AG20443 (cell line): ENCODE results near the gene MUTYH.
A peak's percentile ranks its signal among the peaks of the same experiment; 100 is the strongest.
"Not testable (repeated sequence)": the region's sequence is repeated elsewhere in the genome, so short reads cannot be mapped to it uniquely, and the experiment has no call there.

ENCODE experiments used
- DNase-seq: peaks from one replicate; pipeline ENCODE4 v3.0.0; 2012; ENCODE audit warnings: low spot score, mixed read lengths

Gene MUTYH

DNA sequence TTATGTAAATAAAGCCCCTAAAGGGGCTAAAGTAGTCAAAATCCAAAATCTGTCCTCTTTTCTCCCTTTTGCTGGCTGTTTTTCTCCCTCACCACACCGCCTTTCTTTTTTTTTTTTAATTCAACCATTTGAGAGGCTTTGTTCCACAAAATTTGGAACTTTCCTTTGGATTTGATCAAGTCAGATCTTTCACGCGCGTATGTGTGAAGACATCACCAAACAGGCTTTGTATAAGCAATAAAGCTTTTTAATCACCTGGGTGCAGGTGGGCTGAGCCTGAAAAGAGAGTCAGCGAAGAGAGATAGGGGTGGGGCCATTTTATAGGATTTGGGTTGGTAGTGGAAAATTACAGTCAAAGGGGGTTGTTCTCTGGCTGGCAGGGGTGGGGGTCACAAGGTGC lies 18.8 kb downstream of the MUTYH start:
- no peak for DNase-seq

DNA sequence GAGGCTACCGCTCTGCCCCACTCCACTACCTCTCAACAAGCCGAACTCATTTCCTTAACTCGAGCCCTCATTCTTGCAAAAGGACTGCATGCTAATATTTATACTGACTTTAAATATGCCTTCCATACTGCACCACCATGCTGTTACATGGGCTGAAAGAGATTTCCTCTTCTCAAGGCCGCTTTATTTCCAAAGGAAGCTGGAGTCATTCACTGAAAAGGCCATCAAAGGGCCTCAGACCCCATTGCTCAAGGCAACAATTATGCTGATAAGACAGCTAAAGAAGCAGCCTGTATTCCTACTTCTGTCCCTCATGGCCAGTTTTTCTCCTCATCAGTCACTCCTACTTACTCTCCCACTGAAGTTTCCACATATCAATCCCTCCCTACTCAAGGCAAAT lies 20.5 kb downstream of the MUTYH start:
- DNase-seq = no peak

DNA sequence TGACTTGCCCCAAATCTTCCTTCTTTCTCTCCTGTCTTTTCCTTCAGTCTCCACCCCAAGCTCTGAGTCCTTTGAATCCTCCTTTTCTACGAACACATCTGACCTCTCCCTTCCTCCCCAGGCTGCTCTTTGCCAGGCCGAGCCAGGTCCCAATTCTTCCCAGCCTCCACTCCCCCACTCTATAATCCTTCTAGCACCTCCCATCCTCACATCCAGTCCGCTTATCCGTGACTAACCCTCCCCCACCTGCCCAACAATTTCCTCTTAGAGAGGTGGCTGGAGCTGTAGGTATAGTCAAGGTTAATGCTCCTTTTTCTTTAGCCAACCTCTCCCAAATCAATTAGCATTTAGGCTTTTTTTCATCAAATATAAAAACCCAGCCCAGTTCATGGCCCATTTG lies 23.1 kb downstream of the MUTYH start:
- no peak for DNase-seq

- no peak for DNase-seq
Observed at GRCh38 chr1:45314266-45314665, 26.0 kb downstream of the MUTYH start.

GRCh38 chr1:45306905-45307304 lies 33.3 kb downstream of the MUTYH start:
- DNase-seq = no peak

DNA sequence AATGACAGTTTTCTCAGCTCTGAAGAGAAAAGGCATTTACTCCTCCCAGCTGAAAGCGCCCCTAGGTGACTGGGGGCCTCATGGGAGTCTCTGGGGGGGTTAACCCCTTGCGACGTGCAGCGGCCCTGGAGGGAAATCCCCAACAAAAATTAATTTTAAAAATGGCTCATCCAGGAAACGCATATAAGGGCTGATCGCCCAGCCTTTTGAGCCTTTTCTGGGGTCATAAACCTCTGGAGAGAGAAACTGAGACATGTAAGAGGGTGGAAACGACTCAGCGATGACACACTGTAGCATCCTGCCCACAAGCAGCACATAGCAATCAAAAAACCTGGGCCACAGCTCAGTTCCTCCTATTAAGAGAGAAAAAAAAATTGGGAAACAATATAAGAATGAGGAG lies 33.9 kb downstream of the MUTYH start:
- no peak for DNase-seq

- DNase-seq = no peak
Observed at GRCh38 chr1:45305231-45305630, 35.0 kb downstream of the MUTYH start.

GRCh38 chr1:45304311-45305081 lies 35.7 kb downstream of the MUTYH start:
- peak; percentile 9 for DNase-seq

DNA sequence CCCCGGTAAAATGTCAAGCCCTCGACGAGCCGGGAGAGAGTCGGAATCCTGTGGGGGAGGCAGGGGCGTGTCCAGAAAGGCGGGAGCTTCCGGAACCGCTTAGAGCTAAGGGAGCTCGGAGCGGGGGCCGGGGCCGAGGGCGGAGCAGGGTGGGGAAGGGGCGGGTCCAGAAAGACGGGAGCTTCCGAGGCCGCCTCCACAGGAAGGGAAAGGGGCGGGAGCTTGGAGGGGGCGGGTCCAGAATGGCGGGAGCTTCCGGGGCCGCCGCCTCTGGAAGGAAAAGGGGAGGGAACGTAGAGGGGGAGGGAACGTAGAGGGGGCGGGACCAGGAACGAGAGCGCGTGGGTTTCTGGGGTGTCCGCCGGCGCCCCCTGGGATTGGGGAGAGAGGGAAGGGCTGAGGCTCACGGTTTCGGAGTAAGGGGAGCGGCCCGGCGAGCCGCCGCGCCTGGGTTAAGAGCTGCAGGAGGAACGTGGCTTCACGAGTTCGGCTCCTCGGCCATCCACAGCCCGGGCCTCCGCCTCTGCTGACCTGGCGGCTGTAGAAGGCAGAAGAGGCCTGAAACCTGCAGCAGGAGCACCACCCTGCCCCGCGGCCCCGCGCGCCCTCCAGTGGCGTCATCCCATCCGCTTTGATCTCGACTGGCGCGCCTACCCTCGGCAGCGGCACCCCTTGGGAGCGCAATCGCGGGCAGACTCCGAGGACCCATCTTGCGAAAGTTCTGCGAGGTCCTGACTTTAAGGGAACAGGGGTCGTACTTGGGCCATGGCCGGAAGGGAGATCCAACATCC lies 36.5 kb downstream of the MUTYH start:
- peak; percentile 99 for DNase-seq

DNA sequence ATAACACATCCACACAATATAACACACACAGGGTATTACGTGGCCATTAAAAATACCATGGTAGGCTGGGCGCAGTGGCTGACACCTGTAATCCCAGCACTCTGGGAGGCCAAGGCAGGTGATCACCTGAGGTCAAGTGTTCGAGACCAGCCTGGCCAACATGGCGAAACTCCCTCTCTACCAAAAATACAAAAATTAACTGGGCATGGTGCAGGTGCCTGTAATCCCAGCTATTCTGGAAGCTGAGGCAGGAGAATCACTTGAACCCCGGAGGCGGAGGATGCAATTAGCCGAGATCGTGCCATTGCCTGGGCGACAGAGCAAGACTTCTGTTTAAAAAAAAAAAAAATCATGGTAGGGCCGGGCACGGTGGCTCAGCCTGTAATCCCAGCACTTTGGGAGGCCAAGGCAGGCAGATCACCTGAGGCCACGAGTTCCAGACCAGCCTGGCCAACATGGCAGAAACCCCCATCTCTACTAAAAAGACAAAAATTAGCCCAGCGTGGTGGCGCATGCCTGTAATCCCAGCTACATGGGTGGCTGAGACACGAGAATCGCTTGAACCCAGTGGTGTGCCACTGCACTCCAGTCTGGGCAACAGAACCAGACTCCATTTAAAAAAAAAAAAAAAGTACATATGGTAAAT lies 37.6 kb downstream of the MUTYH start:
- no peak for DNase-seq

- no peak for DNase-seq
Observed at GRCh38 chr1:45300669-45300997, 39.6 kb downstream of the MUTYH start.

DNA sequence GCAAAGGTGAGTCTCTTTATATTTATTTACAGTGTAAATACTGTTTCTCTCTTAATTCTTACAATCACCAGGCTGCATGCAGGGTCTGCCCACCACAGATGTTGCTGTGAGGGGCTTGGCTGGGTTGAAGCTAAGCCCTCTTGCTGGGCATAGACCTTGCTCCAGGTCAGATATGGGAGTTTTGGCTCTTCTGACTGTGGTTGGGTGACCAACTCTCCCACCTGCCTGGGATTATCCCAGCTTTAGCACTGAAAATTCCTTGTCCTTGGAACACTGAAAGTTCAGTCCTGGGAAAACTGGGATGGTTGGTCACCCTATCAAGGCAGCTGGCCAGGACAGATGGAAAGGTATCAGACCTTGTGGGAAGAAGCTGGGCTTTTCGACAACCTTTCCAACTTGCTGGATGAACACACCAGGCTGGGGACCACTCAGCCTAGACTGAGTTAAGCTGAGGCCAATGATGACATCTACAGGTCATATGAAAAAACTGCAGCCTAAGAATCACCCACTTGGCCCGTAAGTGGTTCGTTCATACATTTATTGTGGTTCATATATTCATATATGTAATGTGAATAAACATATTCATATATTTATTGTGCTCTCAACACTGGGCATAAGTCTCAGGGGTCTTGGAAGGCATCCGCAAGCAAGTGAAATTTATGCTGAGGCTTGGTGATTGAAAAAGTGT lies 40.1 kb downstream of the MUTYH start:
- DNase-seq = peak; percentile 76

GRCh38 chr1:45299296-45299695 lies 40.9 kb downstream of the MUTYH start:
- DNase-seq = no peak

DNA sequence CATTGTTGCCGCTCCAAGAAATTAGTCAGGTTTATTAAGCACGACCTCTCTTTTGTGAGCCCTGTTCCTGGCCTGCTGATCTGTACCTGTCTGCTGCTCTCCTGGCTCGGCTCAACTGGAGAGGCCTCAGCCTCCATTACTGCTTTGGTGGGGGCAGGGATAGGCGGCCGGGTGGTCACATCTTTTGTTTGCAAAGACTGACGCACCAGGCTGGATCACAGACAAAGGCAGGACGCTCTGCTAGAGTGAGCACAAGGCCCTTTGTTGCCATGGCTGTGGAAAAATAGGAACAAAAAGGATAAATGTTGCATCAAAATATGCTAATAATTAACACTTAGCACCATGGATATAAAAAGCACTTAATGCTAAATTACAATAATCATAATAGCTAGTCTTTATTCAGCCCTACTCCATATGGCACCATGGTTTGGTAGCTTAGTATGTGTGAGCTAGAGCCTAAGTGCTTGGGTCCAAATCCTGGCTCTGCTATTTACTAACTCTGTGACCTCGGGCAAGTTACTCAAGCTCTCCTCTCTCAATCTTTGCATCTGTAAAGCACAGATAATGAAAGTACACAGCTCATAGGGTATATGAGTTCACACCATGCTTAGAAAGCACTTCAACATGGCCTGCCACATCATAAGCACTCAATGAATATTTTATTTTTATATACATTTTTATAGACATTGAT lies 42.4 kb downstream of the MUTYH start:
- DNase-seq = no peak

- DNase-seq = no peak
Observed at GRCh38 chr1:45291716-45292115, 48.5 kb downstream of the MUTYH start.

GRCh38 chr1:45291002-45291401 lies 49.2 kb downstream of the MUTYH start:
- DNase-seq = not testable (repeated sequence)

GRCh38 chr1:45286521-45286920 lies 53.7 kb downstream of the MUTYH start:
- not testable (repeated sequence) for DNase-seq

GRCh38 chr1:45284858-45285257 lies 55.4 kb downstream of the MUTYH start:
- DNase-seq = not testable (repeated sequence)

DNA sequence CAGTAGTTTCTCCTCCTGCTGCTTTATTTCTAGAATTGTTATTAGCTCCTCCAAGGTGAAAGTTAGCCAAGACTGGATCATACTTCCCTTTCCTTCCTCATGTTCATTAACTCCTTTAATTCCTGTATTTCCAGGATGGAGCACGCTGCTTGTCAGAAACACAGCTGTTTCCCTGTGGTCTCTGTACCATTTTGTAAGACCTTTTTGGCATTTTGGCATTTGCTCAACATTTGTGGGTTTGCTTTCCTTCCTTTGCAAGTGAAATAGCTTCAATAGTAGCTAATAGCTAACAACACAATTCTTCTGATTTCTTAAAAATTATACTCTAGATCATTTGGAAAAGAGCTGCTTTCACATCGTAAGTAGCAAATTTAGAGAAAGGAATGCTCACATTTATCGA lies 57.9 kb downstream of the MUTYH start:
- no peak for DNase-seq
